ENCODE data around the gene C1QC. TPM values are rescaled to one million over a fixed set of nuclear protein-coding genes. Genes with fewer than 3 reads are reported as not detected.
A peak's percentile ranks its signal among the peaks of the same experiment; 100 is the strongest.

C1QC gene
- not detected in 2 replicates for total RNA-seq (2014; rRNA removed; shearing (Covaris generic))
- polyA plus RNA-seq (2015; cell fraction: cytosol; rRNA removed), result not detected in 2 replicates
- not detected in 2 replicates for polyA plus RNA-seq (2015; cell fraction: nucleus; rRNA removed)

DNA sequence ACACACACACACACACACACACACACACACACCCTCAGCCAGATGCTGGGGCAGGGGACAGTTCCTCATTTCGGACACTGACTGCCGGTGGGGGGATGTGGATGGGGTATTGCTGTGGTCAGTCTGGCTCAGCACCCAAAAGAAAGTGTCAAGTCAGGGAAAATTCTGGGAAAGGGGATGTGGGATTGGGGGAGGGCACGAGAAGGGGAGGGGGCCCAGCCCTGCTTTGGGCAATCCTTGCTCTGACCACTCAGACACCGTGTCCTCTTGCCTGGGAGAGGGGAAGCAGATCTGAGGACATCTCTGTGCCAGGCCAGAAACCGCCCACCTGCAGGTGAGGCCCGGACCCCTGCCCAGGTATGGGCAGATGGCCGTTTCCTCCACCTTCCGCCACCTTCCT, at the start of gene C1QC:
Gene C1QC (plus strand): TSS at position 253 of the 400 bp plus-strand sequence. CDS start 391 bp downstream, outside the sequence.
- DNase-seq (ENCODE audit: low read depth), result no peak

DNA sequence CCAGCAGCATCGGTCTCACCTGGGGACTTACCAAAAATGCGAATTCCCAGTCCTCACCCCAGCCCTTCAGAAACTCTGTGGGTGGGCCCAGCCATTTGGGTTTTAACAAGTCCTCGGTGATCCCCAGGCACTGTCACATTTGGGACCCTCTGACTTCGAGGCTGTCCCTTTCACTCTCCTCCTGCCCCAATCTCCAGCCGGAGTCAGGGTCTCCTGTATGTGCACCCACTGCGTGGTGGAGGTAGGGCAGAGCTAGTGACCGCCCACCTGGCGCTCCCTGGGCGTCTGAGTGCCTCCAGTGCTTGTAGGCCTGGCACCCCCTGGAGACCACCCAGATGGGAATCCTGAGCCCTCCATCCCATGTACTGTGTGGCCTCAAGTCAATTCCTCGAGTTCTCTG, 49.0 kb upstream of the C1QC start:
- DNase-seq (ENCODE audit: low read depth), result no peak

DNA sequence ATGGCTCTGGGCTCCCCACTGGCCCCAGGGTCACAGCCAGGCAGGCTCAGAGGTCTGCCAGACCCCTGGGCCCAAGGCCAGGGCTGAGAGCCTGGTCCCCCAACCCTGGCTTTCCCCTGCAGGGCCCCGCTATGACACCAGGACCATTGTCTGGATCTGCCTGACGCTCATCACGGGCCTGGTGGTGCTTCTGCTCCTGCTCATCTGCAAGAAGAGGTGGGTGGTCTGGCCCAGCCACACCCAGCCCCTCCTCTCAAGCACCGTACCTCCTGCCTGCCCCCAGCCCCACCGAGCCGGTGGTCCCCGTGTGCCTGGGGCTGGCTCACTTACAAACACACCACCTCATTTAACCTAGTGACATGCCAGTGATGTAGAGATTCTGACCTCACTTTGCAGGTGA, 48.3 kb upstream of the C1QC start:
- DNase-seq (ENCODE audit: low read depth), result no peak

DNA sequence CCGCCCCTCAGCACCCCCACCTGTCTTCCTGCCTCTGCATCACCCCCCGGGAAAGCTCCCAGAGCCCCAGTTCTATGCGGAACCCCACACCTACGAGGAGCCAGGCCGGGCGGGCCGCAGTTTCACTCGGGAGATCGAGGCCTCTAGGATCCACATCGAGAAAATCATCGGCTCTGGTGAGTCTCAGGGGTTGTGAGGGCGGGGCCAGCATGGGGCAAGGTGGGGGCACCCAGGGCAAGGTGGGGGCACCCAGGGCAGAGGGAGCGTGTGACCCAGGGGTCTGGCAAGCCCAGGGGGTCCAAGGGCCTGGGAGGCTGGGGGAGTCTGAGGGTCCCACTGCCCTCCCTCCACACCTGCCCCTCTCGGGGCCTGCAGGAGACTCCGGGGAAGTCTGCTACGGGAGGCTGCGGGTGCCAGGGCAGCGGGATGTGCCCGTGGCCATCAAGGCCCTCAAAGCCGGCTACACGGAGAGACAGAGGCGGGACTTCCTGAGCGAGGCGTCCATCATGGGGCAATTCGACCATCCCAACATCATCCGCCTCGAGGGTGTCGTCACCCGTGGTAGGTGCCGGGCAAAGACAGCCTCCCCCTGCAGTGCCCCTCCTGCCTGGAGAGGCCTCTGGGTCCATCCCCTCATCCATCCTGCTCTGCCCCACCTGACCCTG, 46.0 kb upstream of the C1QC start:
- no peak for DNase-seq (ENCODE audit: low read depth)

DNA sequence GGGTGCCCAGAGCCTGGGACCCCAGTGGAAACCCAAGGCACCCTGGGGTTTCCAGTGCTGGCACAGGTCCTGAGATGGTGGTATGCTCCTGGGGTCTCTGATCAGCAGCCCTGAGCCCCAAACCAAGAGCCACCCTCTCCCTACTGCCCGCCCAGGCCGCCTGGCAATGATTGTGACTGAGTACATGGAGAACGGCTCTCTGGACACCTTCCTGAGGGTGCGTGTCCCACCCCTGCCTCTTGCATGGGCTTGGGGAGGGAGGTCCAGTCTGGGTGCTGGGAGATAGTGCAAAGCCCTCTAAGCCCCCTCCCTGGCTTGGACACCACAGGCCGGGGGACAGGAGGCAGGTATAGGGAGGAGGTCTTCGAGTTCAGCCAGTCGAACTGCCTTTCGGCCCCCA, 45.4 kb upstream of the C1QC start:
- DNase-seq (ENCODE audit: low read depth), result no peak

DNA sequence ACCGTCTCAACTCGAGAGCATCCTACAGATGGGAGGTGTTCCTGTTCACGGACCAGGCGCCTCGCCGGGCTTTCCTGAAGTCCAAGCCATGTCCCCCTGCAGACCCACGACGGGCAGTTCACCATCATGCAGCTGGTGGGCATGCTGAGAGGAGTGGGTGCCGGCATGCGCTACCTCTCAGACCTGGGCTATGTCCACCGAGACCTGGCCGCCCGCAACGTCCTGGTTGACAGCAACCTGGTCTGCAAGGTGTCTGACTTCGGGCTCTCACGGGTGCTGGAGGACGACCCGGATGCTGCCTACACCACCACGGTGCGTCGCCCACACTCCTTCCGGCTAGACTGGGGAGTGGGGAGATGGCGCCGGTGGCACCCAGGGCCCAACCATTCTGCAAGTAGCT, 44.7 kb upstream of the C1QC start:
- no peak for DNase-seq (ENCODE audit: low read depth)

DNA sequence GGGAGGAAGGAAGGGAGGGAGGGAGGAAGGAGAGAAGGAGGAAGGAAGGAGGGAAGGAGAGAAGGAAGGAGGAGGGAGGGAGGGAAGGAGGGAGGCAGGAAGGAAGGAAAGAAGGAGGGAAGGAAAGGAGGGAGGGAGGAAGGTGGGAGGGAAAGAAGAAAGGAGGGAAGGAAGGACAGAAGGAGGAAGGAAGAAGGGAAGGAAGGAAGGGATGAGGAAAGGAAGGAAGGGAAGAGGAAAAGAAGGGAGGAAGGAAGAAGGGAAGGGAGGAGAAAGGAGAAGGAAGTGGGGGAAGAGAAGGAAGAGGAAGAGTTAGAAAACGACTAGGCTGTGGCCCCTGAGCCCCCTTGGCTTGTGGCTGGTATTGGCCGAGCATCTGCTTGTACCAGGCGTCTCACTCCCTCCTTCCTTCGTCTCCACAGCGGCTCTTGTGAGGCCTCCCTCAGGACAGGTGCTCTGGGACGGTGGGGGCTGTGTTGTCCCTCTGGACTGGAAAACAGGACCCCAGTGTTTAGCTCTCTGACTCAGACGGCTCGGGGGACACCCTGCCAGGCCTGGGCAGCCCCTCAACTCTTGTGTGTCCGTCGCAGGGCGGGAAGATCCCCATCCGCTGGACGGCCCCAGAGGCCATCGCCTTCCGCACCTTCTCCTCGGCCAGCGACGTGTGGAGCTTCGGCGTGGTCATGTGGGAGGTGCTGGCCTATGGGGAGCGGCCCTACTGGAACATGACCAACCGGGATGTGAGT, 43.2 kb upstream of the C1QC start:
- peak; percentile 24 for DNase-seq (ENCODE audit: low read depth)

DNA sequence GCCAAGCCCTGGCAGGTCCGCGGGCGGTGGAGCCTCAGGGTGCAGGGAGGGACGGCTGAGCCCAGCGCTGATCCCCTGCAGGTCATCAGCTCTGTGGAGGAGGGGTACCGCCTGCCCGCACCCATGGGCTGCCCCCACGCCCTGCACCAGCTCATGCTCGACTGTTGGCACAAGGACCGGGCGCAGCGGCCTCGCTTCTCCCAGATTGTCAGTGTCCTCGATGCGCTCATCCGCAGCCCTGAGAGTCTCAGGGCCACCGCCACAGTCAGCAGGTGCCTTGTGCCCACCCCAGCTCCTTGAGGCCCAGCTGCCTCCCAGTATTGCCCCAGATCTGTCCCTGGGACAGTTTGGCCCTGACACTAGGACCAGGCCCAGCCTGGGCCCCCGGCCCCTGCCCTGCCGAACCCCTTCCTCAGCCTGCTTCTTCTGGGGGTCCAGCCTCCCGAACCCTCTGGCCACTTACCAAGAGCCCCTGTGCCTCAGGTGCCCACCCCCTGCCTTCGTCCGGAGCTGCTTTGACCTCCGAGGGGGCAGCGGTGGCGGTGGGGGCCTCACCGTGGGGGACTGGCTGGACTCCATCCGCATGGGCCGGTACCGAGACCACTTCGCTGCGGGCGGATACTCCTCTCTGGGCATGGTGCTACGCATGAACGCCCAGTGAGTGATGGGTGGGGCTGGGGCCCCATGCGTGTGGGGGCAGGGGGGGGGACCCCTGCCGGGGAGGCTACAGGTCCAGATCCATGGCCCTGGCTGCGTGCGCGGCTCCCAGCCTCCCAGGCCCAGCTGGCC, 42.4 kb upstream of the C1QC start:
- DNase-seq (ENCODE audit: low read depth), result no peak

DNA sequence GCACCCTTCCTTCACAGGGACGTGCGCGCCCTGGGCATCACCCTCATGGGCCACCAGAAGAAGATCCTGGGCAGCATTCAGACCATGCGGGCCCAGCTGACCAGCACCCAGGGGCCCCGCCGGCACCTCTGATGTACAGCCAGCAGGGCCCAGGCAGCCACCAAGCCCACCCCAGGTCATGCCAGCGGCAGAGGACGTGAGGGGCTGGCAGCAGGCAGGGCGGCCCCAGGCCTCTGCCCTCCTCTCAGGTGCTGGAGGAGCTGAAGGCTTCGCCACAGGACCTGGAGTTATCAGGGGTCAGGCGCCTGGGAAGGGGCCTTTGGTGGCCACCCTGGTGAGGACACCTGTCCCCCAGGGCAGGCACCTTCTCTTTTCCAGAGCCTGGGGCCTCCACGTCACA, 41.8 kb upstream of the C1QC start:
- no peak for DNase-seq (ENCODE audit: low read depth)

DNA sequence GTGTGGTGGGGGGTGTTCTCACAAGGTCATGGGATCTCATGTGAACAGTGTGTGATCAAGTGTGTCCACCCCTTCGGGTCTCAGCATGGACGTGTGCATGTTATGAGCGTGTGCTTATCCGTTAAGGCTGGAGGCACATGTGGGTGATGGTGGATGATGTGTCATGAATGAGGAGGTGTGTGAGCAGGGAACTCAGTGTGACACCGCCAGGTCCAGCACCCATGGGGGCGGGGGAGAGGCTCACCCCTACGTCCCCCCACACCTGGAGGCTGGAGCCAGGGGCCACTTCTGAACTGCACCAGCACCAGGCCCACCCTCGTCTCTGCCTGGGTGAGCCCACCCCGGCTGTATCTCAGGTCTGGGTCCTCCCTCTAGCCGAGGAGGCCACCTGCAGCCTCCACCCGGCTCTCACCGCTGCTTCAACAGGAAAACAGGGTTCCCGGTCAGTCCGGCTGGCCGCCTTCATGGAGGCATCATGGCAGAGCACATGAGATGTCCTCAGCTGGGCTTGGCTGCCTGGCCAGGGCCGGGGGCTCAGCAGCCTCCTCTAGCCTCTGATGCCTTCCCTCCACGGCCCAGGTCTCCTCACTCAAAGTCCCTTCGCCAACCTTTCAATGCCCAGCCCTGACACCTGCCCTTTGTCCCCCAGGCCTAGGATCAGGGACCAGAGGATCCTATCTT, 41.2 kb upstream of the C1QC start:
- no peak for DNase-seq (ENCODE audit: low read depth)

DNA sequence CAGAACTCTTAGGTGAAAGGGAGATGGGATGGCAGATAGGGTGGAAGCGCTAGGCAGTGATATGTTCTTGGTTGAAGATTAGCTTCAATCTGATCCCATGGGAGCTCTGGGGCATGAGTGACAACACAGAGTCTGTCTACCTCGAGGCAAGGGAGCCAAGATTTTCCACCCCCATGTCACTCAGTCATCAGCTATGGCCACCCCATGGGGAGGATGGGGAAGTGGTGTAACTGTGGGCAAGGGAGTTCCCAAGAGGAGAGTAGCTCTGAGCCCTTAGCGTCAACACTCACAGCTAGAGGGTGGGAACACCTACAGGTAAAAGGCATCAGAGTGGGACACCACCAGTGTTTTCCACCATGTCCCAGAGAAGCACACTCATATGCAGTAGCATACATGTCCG, 37.3 kb upstream of the C1QC start:
- DNase-seq (ENCODE audit: low read depth), result no peak

DNA sequence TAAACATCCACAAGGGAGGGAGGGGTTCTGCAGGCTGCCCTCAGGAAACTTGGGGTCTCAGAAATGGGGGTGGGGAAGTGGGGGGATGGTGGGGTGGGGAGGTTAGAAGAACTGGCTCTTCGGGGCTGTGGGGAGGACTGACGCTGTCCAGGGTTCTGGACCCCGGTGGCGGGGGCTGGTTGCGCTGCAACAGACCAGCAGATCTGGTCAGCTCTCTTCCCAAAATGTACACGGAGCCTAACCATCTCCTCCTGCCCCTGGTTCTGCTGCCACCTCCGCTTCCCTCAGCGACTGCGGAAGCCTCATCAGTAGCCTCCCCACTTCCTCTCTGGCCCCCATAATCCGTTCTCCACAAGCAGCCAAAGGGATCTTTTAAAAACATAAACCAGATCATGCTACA, 36.3 kb upstream of the C1QC start:
- DNase-seq (ENCODE audit: low read depth), result no peak

DNA sequence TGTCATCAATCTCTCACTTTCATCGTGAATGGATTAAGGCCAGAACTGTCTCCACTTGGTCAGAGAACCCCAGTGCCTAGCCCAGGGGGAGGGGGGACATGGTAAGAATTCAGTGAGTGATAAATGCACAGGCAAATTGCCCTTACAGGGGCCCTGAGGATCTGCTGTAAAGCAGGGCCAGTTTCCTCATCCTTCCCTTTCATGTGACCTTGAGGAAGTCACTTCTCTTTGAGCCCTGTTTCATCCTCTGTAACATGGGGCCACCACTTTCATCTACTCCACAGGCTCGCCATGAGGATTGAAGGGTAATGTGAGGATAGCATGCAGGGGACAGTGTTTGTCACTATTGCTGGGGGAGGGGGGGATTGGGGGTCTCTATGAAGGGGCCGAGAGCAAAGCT, 35.1 kb upstream of the C1QC start:
- DNase-seq (ENCODE audit: low read depth), result no peak

DNA sequence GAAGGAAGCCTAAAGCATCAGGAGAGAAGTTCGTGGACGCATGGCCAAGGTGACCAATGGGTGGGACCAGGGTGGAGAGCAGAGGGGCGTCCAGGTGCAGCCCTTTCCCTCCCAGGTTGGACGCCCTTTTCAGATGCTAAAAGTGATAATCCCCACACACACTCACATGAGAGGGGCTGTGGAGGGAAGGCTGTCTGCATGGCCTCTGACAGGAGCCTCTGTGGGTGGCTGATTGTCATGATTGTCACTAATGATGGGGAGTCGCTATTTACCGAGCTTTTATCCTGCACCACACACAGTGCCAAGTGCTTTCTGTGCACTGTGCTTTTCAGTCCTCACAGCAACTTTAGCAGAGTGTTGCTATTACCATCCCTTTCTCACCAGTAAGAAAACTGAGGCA, 34.1 kb upstream of the C1QC start:
- DNase-seq (ENCODE audit: low read depth), result no peak

DNA sequence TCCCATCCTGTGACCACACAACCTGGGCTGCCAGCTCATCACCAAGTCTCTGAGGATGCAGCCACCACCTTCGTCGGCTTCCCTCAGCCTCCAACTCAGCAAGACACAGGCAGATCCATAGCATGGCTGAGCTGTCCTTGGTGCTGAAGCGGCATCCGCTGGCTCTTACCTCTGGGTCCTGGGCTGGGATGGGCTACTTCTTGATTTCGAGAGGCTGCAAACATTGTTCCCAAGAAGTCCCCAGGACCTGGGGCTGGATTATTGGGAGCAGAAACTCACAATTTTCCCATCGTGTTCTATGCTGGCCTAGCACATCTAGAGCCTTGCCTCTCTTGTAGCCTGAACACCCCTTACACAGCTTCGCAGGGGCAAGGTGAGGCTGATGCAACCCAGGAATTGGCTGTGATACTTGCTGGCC, 31.9 kb upstream of the C1QC start:
- peak; percentile 49 for DNase-seq (ENCODE audit: low read depth)

DNA sequence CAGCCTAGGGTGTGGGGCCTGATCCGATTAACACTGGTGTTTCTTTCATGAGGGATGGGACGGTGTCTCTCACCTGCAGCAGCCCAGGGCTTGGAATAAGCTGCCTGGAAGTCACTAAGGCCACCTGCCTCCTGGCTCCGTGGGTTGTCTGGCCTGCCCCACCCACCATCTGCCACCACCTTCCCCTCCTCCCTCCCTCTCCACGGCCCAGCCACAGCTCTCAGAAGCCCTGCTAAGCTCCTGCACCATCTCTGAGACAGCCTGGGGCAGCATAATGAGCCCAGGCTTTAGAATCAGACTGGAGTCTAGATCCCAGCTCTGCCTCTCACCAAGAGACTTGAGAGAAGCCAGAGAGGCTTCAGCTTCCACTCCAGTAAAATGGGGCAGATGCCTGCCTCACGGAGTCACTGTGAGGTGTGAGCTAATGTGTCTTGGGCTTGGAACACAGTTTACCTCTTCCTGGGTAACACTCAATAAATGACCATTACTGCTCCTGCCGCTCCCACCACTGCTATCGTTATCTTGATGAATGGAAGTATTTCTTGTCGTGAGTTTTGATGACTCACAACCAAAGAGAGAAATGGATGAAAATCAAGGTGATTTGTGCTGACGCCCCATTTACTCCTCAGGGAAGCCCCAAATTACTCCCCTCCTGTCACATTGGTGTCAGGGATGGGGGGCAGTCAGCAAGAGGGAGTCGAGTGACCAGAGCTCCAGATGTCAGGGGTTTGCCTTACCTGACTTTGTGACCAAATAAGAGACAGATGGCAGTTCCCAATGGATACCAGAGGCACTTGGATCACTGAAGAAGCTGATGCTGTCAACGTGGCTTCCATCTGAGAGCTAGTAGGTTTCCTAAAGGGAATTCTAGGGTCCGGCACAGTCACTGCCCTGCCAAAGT, 30.5 kb upstream of the C1QC start:
- no peak for DNase-seq (ENCODE audit: low read depth)

DNA sequence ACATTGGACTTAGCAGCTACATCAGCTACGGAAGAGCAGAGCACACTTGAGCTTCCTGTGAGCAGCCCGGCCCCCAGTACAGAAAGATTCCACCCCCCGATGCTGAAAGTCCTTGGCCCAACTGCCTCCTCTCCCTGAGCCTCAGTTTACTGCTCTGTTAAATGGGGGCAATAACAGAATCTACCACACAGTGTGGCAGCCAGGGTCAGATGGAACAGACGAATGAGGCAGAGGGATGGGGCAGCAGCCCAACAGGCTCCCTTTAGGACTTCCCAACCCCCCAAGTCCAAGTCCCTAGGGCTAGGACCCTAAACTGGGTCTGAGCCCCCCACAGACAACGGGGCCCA, 29.9 kb upstream of the C1QC start:
- DNase-seq (ENCODE audit: low read depth), result no peak

DNA sequence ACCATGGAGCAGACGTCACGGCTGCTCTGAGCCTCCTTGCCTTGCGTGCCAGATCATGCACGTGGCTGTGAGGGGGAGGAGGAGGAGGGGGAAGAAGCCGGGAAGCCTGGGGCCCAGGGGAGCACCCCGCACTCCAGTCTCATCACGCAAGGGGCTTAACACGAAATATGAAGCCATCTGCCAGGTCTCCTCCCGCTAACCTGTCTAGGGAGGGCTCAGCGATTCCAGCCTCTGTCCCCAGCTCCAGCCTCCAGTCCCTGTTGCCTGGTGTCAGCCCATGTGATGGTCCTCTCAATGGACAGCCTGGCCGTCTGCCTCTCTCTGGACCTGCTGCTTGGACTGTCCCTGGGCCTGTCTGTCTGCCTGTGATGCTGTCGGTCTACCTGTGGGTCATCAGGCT, 29.5 kb upstream of the C1QC start:
- no peak for DNase-seq (ENCODE audit: low read depth)

DNA sequence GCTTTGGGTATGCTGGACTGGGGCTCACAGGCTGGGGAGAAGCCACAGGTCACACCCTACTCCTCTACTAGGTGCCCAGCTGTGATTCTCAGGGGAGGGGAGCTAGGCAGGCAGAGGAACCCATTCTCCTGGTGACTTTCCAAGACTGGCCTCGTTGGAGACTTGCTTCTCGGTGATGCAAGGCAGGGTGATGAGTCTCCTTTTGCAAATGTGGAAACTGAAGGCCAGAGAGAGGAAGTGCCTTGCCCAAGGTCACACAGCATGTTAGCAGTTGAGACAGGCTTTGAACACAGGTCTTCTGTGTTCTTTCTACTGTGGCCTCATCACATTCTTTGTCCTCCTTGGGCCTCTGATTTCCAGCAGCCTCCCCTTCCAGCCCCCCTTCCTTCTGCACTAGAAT, 27.5 kb upstream of the C1QC start:
- DNase-seq (ENCODE audit: low read depth), result no peak

DNA sequence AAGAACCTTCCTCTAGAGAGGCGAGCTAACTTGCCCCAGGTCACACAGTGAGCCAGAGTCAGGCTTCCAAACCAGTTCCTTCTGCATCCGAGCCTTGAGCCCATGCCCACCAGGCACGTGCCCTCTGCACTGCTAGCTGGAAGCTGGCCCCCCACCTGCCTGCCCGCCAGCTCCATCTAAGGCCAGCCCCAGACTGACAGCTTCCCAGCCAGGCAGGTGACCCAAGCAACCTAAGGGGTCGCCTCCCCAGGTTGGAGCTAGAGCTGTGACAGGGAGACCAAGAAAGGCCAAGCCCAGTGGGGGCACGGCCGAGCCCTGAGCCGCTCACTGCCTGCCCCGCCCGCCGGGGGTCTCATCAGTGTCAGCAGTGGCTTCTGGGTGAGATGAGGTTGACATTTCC, 26.9 kb upstream of the C1QC start:
- DNase-seq (ENCODE audit: low read depth), result no peak

DNA sequence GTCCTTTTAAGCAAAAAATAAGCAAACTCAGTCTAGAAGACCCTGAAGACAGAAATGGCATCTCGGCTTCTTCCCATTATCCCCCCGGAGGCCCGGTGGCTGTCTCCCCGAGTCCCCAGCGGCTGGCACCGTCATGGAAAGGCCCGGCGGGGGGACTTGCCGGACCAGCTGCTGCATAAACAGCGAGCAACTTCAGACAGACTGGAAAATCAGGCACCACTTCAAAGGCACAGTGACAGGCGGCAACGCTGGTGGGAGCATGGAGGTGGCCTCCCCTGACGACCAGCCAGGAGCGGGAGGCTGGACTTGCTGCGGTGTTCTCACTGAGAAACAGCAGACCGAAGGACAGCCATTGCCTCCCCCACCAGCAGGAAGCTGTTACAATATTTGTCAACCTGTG, 25.4 kb upstream of the C1QC start:
- DNase-seq (ENCODE audit: low read depth), result no peak
